ENCODE data around the gene MLEC.
"Not testable (repeated sequence)": the region's sequence is repeated elsewhere in the genome, so short reads cannot be mapped to it uniquely, and the experiment has no call there.

MLEC gene

DNA sequence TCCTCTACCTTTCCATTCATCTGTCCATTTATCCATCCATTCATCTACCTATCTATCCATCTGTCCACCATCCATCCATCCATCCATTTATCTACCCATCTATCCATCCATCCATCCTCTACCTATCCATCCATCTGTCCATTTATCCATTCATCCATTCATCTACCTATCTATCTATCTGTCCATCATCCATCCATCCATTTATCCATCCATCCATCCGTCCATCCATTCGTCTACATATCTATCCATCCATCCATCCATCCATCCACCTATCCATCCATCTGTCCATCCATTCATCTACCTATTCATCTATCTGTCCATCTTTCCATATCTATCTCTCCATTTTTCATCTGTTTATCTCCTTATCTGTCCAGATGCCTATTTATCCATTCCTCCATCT lies 25.5 kb upstream of the MLEC start:
- in situ Hi-C loops (cut with HindIII; ENCODE audit: low sequenced_read_pairs), result no loop called here
- H3K4me3 ChIP-seq (ENCODE audit: low read depth, low read length), result no peak overlapping the region
- no peak for DNase-seq (ENCODE audit: low read depth)
- TF ChIP-seq, protein P1, sequence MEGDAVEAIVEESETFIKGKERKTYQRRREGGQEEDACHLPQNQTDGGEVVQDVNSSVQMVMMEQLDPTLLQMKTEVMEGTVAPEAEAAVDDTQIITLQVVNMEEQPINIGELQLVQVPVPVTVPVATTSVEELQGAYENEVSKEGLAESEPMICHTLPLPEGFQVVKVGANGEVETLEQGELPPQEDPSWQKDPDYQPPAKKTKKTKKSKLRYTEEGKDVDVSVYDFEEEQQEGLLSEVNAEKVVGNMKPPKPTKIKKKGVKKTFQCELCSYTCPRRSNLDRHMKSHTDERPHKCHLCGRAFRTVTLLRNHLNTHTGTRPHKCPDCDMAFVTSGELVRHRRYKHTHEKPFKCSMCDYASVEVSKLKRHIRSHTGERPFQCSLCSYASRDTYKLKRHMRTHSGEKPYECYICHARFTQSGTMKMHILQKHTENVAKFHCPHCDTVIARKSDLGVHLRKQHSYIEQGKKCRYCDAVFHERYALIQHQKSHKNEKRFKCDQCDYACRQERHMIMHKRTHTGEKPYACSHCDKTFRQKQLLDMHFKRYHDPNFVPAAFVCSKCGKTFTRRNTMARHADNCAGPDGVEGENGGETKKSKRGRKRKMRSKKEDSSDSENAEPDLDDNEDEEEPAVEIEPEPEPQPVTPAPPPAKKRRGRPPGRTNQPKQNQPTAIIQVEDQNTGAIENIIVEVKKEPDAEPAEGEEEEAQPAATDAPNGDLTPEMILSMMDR (IDR thresholded peaks at IDR 0.05; ENCODE audit: low read depth, low read length, missing control alignments), result no peak

DNA sequence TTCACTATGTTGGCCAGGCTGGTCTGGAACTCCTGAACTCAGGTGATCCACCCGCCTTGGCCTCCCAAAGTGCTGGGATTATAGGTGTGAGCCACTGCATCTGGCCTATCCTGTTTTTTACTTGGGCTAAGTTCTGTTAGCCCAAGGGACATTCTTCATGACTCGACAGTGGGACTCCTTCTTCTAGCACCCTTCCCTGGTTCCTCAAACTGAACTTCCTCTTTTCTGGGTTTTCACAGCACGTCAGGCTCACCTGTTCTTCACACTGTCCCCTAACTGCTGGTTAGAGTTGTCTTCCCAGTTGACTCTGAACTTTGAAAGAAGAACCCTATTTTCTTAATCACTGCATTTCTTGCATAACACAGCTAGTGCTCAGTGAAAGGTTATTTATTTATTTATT lies 24.1 kb upstream of the MLEC start:
- no peak for DNase-seq (ENCODE audit: low read depth)
- H3K4me3 ChIP-seq (ENCODE audit: low read depth, low read length), result no peak overlapping the region
- in situ Hi-C loops (cut with HindIII; ENCODE audit: low sequenced_read_pairs), result no loop called here
- TF ChIP-seq, protein P1 (IDR thresholded peaks at IDR 0.05; ENCODE audit: low read depth, low read length, missing control alignments), result no peak

DNA sequence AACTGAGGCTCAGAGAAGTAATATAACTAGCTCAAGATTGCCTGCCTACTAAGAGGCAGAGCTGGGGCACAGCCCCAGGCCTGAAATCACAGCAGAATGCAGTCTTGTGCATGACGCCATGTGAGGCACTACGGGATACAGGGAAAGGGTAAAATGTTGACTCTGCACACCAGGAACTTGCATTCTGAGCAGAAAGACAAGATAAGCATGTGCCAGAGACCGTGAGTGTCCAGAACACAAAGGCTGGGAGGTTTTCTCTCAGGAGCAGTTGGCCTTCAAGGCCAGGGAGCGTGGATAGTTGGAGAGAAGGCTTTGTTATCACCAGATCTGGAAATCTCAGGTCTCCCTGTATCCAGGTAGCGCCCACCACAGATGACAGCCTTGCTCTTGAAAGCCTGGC lies 23.2 kb upstream of the MLEC start:
- H3K4me3 ChIP-seq (ENCODE audit: low read depth, low read length), result no peak overlapping the region
- in situ Hi-C loops (cut with HindIII; ENCODE audit: low sequenced_read_pairs), result no loop called here
- DNase-seq (ENCODE audit: low read depth), result no peak
- TF ChIP-seq, protein P1 (IDR thresholded peaks at IDR 0.05; ENCODE audit: low read depth, low read length, missing control alignments), result no peak

DNA sequence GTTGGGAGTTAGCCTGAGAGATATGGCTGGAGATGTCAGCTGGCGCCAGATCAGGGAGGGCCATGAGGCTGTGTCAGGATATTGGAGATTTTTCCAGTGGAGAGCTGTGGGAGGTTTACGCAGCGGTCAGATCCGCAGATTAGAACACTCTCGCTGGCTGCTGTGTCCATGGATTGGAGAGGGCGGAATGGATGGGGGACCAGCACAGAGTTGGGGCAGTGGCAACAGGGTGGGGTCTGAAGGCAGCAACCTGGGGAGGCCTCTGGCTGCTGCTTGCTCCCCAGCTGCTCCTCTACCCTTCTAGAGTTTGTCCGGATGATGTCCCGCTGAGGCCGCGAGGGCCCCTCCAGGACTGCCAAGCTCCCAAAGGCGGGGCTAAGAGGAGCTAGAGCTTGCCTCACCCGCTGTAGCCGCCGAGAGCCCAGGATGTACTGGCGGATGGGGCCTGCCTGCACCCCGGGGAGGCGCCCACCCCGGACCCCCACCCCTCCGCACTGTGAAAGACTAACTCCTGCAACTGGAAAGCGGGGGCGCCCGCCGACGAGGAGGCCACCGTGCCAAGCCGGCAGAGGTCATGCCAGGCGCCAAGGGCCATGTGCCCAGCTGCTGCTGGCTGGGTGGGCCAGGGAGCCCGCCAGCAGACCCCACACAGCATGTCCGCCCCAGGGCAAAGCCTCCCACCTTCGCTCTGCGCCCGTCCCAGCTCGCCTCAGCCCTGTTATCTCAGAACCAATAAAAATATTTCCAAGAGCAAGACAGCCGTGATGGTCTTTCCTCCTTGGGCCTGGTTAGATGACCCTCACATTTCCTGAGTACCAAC lies 20.2 kb upstream of the MLEC start:
- no peak overlapping the region for H3K4me3 ChIP-seq (ENCODE audit: low read depth, low read length)
- in situ Hi-C loops (cut with HindIII; ENCODE audit: low sequenced_read_pairs), result no loop called here
- no peak for DNase-seq (ENCODE audit: low read depth)
- TF ChIP-seq, protein P1 (IDR thresholded peaks at IDR 0.05; ENCODE audit: low read depth, low read length, missing control alignments), result no peak

DNA sequence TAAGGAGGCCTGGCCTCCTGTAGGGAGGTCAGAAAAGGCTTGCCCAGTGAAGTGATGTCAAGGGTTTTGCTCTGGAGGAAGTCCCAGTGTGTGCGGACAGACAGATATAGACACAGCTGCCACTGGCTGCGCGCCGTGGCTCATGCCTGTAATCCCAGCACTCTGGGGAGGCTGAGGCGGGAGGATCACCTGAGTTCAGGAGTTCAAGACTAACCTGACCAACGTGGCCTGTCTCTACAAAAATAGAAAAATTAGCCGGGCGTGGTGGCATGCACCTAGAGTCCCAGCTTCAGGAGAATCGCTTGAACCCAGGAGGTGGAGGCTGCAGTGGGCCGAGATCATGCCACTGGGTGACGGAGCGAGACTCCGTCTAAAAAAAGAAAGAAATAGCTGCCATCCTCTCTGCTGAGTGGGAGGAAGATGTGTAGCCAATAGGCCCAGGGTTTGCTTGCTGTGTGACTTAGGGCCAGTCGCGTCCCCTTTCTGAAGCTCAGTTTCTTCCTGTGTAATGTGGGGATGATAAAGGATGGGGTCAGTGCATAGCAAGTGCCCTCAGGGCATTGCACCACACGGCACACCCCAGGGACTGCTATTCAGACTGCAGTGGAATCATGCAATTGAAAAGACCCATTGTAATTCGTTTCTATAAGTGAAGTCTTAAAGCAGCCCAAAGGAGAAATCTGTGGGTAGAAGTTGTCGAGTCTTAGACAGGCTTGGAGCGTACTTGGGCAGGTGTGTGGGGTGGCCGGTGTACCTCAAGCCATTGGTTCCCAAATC lies 18.7 kb upstream of the MLEC start:
- H3K4me3 ChIP-seq (ENCODE audit: low read depth, low read length), result no peak overlapping the region
- TF ChIP-seq, protein P1 (IDR thresholded peaks at IDR 0.05; ENCODE audit: low read depth, low read length, missing control alignments), result no peak
- DNase-seq (ENCODE audit: low read depth), result no peak
- in situ Hi-C loops (cut with HindIII; ENCODE audit: low sequenced_read_pairs), result no loop called here

DNA sequence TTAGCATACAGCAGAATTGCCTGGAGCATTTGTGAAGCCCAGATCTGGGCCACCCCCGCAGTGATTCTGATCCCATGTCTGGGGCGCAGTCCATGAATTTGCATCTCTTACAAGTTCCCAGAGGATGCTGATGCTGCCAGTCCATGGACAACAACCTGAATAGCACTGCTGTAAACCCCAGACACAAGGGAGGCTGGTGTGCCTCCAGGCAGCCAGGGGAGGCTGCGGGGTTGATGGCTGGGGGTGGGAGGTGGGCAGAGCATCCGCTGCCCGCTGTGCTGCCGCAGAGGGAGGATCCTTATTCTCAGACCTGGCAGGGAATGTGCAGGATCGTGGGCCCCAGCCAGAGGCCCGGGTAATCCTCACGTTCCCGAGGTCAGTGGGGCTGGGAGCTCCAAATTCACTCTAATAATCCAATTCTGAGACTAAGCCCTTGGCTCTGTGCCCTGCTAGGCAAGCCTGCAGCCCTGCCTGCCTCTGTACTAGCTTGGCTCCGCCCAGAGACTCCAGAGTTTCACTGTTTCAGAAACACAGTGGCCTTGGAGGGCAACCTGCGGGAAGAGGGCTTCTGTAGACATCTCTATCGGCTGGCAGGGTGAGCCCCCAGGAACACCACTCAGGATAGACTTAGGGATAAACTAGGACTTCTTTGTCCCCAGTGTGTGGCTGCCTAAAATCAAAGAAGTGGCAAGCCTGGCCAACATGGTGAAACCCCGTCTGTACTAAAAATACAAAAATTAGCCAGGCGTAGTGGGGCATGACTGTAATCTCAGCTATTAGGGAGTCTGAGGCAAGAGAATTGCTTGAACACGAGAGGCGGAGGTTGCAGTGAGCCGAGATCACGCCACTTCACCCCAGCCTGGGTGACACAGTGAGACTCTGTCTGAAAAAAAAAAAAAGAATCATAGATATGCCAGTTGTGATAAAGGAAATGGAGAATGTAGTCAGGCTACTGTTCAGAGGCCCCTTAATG lies 17.8 kb upstream of the MLEC start:
- TF ChIP-seq, protein P1 (IDR thresholded peaks at IDR 0.05; ENCODE audit: low read depth, low read length, missing control alignments), result no peak
- DNase-seq (ENCODE audit: low read depth), result no peak
- no peak overlapping the region for H3K4me3 ChIP-seq (ENCODE audit: low read depth, low read length)
- in situ Hi-C loops (cut with HindIII; ENCODE audit: low sequenced_read_pairs), result no loop called here

DNA sequence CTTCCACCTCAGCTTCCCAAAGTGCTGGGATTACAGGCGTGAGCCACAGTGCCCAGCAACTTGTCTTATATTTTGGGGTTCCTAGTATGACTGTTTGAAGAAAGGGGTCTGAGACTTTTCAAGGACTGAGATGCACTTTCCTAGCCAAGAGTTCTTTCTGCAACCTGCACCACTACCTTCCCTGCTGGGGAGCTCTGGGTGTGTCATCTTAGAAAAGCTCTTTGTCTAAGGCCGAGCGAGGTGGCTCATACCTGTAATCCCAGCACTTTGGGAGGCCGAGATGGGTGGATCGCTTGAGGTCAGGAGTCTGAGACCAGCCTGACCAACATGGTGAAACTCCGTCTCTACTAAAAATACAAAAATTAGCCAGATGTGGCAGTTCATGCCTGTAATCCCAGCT lies 16.7 kb upstream of the MLEC start:
- in situ Hi-C loops (cut with HindIII; ENCODE audit: low sequenced_read_pairs); DNase-seq (ENCODE audit: low read depth); H3K4me3 ChIP-seq (ENCODE audit: low read depth, low read length): not testable (repeated sequence)
